HG02840 (cell line): ENCODE results near the gene HEATR5A.
"Not testable (repeated sequence)": the region's sequence is repeated elsewhere in the genome, so short reads cannot be mapped to it uniquely, and the experiment has no call there.

ENCODE experiments used
- ATAC-seq: cut with Tn5 transposase; IDR thresholded peaks from one replicate; pipeline ENCODE4 v1.9.1; 2021; ENCODE audit warnings: mild to moderate bottlenecking, moderate library complexity, moderate number of reproducible peaks; ENCODE audit not compliant: unreplicated experiment, low FRiP score

The HEATR5A gene

GRCh38 chr14:31391977-31392503 lies 28.3 kb downstream of the HEATR5A start:
- no peak for ATAC-seq

DNA sequence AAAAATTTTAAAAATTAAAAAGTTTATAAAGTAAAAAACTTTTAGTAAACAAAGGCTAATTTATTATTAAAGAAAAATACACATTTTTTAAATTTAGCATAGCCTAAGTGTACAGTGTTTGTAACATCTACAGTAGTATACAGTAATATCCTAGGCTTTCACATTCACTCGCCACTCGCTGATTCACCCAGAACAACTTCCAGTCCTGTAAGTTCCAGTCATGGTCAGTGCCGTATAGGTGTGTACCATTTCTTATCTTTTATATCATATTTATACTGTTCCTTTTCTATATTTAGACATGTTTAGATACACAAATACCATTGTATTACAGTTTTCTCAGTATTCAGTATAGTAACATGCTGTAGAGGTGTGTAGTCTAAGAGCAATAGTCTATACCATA lies 28.9 kb downstream of the HEATR5A start:
- no peak for ATAC-seq

DNA sequence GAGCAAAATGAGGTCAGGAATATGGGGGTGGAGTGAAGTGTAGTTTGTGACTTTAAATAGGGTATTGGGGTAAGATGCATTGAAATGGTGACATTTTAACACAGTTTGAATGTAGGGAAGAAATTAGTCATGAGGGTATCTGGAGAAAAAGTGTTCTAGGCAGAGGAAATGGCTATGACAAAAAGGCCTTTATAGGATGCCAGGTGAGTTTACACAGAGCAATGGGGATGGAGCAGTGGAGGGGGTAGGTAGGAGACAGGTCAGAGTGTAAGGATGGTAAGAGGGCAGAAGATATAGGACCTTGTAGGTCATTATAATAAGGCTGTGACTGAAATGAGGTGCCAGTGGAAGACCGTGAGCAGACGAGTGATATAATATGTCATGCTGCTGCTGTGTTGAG lies 30.4 kb downstream of the HEATR5A start:
- ATAC-seq = no peak

GRCh38 chr14:31388687-31389413 lies 31.5 kb downstream of the HEATR5A start:
- no peak for ATAC-seq

GRCh38 chr14:31387091-31387490 lies 33.3 kb downstream of the HEATR5A start:
- ATAC-seq = no peak

DNA sequence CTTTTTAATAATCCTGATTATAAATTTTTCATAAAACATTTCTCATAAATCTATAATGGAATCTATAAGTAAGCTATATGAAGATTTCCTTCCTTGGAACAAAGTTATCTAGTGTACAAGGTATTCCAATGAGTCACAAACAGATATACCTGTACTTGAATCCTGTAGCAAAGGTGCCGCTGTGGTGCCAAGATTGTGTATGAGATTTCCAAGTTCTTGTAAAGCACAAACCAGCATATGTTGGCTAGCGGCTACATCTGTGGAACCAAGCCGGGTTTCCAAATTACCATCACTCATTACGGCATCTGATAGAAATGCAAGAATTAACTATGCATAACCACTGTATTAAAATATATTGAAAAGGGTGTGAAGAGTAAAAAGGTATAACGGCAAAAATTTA lies 34.1 kb downstream of the HEATR5A start:
- no peak for ATAC-seq

GRCh38 chr14:31382221-31382620 lies 38.1 kb downstream of the HEATR5A start:
- ATAC-seq = no peak

DNA sequence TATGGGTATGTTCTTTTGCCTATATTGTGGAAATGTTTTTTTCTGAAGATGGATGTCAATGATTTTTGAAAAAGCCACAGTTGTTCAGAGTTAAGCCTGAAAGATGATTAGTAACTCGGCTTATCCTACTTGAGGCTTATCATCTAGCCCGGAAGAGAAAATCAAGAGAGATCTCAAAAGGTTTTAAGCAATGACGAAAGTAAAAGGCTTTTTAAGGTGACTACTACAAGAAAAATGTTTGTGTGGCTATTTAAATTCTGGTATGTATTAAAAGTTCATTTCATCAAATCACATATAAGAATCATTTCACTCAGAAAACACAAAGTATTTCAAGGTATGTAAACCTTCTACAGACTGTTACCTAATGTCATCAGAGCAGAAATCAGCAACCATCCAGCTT lies 40.2 kb downstream of the HEATR5A start:
- no peak for ATAC-seq

GRCh38 chr14:31379125-31379947 lies 41.0 kb downstream of the HEATR5A start:
- not testable (repeated sequence) for ATAC-seq

GRCh38 chr14:31377433-31377832 lies 42.9 kb downstream of the HEATR5A start:
- ATAC-seq = no peak

DNA sequence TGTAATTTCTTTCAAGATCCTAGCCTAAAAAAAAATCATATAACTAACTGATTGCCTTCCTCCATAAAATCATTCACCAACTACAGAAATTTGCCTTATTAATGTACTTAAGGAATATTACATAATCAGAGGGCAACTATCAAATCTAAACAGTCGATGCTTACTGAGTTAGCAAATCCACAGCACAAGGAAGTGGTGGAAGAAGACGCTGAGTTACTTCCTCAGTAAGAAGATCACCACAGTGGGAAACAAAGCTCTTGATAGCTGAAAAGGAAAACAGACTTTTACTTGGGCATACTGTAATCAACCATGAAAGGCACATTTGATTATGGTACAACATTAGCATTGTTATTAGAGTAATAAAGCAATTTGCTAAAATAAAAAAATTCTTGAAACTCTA lies 48.7 kb downstream of the HEATR5A start:
- ATAC-seq = no peak

DNA sequence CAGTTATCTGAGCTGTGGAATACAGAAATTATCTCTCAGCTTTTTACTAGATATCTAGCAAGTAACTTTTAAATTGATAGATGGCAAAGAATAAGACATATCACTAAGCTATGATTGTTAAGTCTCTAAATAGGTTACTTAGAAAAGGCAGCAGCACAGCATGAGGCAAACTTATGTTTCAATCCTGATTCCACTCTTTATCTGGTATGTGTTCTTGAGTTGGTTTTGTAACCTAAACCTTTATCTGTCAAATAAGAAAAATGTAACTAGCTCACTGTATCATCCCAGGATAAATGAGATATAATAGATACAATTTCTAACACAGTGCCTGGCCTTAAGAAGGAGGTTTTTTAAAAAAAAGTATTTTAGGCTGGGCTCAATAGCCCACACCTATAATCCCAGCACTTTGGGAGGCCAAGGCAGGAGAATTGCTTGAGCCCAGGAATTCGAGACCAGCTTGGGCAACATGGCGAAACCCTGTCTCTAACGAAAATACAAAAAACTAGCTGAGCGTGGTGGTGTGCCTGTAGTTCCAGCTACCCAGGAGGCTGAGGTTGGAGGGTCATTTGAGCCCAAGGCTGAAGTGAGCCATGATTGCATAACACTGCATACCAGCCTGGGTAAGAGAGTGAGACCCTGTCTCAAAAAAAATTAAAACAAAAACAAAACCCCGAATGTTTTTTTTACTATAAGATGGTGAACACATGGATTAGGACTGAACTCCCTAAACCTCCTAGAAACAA lies 56.8 kb downstream of the HEATR5A start:
- no peak for ATAC-seq

DNA sequence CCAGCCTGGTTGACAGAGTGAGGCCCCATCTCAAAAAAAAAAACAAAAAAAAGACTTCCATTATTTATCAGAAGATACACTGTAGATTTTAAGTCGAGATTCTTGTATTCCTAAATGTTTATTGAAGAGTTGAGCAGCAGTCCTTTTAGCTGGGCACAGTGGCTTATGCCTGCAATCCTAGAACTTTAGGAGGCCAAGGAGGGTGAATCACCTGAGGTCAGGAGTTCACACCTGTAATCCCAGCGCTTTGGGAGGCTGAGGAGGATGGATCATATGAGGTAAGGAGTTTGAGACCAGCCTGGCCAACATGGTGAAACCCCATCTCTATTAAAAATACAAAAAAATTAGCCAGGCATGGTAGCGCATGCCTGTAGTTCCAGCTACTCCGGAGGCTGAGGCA lies 57.6 kb downstream of the HEATR5A start:
- no peak for ATAC-seq

DNA sequence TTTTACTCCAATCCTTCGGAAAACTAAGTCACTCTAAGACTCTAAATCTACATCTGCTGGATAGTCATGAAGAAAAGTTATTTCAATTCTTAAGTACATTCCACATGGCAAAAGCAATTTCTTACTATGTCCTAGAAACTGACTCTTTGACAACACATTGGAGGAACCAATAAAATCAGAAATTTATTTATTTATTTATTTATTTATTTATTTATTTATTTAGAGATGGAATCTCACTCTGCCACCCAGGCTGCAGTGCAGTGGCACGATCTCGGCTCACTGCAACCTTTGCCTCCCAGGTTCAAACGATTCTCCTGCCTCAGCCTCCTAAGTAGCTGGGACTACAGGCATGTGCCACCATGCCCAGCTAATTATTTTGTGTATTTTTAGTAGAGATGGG lies 58.6 kb downstream of the HEATR5A start:
- not testable (repeated sequence) for ATAC-seq

- no peak for ATAC-seq
These were observed 59.3 kb downstream of the HEATR5A start for GRCh38 chr14:31360919-31361662.

- no peak for ATAC-seq
These were observed 63.1 kb downstream of the HEATR5A start for GRCh38 chr14:31357279-31357678.

DNA sequence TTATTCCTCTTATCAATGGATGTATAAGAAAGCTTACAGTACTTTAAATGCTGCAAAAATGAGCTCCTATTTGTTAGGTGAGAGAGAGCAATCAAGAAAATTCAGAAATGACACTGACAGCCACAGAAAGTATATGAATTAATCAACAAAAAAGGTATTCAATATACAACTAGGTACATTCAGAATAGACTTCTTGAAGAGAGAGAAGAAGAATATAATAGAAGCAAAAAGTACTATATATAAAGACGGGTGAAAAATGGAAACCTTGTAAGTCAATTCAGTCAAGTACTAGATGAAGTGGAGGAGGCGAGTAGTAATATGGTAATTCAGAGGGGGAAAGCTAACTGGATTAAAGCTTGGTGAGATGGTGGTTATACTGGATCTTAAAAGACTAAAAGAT lies 74.3 kb downstream of the HEATR5A start:
- no peak for ATAC-seq

GRCh38 chr14:31341280-31341679 lies 79.1 kb downstream of the HEATR5A start:
- ATAC-seq = no peak

DNA sequence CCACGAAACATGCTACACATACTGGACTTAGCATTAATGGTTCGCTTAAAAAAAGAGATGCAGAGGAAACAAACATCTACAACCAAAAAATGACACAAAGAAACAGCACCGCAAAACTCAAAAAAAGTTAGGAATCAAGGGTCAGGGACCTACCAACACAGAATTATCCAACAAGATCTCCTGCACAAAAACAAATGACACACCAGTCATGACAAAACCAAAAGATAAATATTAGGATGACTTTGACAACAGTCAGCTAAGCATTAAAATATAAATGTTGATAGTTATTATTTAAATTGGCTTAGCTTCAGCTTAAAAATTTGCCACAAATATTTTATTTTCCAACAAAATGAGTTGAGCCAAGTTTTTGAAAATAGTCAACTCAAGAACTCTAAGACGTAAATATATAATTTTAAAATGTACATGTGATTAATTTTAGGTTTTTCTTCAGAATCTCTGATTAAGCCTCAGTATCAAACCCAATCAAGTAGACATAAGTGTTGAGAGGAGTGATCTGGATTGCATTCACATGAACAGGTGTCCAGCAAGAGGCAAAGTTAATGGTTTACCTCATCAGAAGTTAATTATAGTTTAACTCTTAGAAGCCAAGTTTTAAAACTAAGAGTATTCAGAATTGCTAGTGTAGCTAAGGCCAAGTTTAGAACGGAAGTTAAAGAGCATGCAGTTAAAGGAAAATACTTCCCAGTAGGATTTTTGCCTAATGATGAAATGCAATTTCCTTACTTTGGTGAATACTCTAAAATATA lies 79.9 kb downstream of the HEATR5A start:
- ATAC-seq = no peak

DNA sequence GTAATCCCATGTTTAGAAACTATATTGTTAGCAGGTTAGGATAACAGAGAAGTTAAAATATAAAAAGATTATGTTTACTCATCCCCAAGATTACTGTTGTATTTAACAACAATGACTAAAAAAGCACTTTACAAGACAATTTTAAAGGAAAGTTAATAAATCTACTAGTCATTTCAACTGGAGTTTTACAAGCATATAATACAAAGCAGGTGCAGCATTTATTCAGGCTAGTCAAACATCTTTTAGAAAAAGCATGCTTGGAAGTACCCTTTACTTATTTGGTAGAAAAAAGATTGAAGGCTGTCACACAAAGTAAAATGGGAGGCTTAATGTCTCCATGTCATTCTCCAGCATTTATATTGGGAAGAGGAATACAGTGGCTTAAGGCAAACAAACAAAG lies 80.6 kb downstream of the HEATR5A start:
- ATAC-seq = no peak
